ENCODE measurements around the gene PRDM1. TPM values are rescaled to one million over a fixed set of nuclear protein-coding genes. Genes with fewer than 3 reads are reported as not detected.

PRDM1 gene
- total and polyA plus RNA-seq, 10 donors: 2.2 to 63.7 (median 42.3) TPM

DNA sequence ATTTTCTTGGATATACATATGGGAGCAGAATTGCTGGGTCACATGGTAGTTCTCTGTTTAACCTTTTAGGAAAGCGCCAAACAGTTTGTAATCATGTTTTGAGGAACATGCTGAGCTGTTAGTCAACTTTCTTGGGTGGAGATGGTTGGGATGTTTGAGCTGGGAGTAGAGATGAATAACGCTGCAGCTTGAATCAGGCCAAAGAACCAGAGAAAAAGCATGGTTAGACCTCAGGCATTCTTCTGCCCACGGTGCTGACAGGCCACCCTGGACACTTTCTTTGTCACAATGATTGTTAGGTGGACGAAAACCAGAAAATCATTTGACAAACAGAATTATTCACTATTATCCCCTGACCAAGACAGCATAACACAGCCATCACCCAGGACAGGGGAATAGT lies 66.8 kb downstream of the PRDM1 start:
- 88 to 92% (median 88%) methylated on average over 4 of the region's 4 CpGs for WGBS, 5 donors

DNA sequence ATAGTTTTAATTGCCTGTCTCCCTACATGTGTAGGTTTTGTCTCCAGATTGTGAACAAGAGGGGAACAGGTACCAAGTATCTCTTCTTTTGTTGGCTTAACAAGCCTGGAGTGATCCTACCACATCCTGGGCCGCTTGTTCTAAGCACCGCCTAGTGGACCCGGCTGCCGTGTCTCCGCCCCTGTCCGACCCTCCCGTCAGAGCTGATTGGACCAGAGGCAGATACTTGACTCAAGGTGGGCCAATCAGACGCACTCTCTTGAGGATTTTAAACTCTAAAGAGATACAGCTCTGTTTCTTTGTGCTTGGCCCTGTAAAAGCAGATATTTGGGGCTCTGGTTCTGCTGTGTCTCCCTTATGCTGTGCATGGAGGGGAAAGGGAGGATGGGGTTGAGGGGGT lies 68.2 kb downstream of the PRDM1 start:
- Histone ChIP-seq H3K36me3 (no peaks in the 10 kb centered on the region), H3K27ac (no peak overlapping the region), H3K27me3 (replicated peaks in 1 of 7) (no peaks in the 10 kb centered on the region), H3K4me1 (no peaks in the 10 kb centered on the region), H3K9me3 (no peaks in the 10 kb centered on the region), H3K4me3 (no peak overlapping the region)
- WGBS, 5 donors: 91 to 98% (median 95%) methylated on average over 8 of the region's 8 CpGs
- TF ChIP-seq POLR2AphosphoS5 (IDR thresholded peaks at IDR 0.05) (no peak), POLR2A (IDR thresholded peaks at IDR 0.05) (no peak)
- TF ChIP-seq, protein P1, sequence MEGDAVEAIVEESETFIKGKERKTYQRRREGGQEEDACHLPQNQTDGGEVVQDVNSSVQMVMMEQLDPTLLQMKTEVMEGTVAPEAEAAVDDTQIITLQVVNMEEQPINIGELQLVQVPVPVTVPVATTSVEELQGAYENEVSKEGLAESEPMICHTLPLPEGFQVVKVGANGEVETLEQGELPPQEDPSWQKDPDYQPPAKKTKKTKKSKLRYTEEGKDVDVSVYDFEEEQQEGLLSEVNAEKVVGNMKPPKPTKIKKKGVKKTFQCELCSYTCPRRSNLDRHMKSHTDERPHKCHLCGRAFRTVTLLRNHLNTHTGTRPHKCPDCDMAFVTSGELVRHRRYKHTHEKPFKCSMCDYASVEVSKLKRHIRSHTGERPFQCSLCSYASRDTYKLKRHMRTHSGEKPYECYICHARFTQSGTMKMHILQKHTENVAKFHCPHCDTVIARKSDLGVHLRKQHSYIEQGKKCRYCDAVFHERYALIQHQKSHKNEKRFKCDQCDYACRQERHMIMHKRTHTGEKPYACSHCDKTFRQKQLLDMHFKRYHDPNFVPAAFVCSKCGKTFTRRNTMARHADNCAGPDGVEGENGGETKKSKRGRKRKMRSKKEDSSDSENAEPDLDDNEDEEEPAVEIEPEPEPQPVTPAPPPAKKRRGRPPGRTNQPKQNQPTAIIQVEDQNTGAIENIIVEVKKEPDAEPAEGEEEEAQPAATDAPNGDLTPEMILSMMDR (IDR thresholded peaks at IDR 0.05 in 8 of 11, conservative IDR thresholded peaks at IDR 0.05 in 3 of 11): no peak
- intact Hi-C loops (cut with DNase I; ENCODE audit: low total_unique reads): no loop called here
- DNase-seq: no peak

More for the DNA sequence above, 66.8 kb downstream of the PRDM1 start:
- no peaks in the 10 kb centered on the region for H3K9me3 ChIP-seq
- DNase-seq: no peak
- H3K36me3 ChIP-seq: no peaks in the 10 kb centered on the region
- TF ChIP-seq POLR2A (IDR thresholded peaks at IDR 0.05) (no peak), POLR2AphosphoS5 (IDR thresholded peaks at IDR 0.05) (no peak)
- TF ChIP-seq, protein P1 (IDR thresholded peaks at IDR 0.05 in 8 of 11, conservative IDR thresholded peaks at IDR 0.05 in 3 of 11): no peak
- no peaks in the 10 kb centered on the region for H3K27me3 ChIP-seq (replicated peaks in 1 of 7)
- H3K27ac ChIP-seq: no peak overlapping the region
- no peaks in the 10 kb centered on the region for H3K4me1 ChIP-seq
- intact Hi-C loops (cut with DNase I; ENCODE audit: low total_unique reads): no loop called here
- H3K4me3 ChIP-seq: no peak overlapping the region

DNA sequence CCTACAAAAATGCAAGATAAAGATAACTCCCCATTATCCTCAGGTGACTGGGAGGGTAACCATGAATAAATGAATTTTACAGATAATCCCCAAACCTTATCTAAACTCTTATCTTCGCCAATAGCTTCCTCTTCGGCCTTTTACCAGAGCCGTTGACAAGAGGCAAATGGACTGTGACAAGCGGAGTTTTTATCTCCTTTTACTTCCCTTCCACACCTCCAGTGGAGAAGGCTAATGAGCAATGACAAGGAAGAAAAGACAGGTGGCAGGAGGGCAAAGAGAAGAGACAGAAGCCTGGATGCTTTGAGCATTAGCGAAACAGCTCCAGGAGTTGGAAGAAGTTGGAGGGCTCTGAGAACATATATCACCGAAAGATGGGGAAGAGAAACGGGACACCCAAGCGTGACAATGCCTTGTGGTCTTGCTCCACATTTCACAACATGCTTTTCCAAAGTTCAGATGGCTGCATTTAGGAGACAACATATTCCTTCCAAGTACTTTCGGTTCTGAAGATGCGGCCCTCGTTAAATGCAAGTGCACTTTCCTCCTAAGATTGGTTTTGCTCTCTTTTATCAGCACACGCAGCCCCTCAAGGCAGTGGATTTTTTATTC lies 69.2 kb downstream of the PRDM1 start:
- intact Hi-C loops (cut with DNase I; ENCODE audit: low total_unique reads): no loop called here

DNA sequence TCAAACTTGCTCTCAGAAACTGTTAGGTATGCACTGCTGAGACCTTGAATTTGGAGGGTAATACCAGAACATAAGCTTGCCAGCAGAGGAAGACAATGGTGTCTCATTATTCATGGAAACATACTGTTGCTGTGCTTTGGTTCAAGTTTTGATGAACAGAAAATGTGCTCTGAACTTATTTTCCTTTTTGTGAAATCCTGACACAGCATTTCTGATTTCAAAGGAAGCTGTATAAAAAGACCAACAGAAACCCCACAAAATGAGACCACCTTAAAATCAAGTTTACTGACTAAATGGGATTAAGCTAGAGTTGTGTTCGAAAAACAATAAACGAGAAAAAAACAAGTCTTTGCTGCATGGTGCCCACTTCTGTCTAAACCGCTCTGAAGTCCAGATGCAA lies 70.3 kb downstream of the PRDM1 start:
- Histone ChIP-seq H3K27ac (no peak overlapping the region), H3K27me3 (replicated peaks in 1 of 7) (no peaks in the 10 kb centered on the region), H3K4me1 (no peaks in the 10 kb centered on the region), H3K9me3 (no peaks in the 10 kb centered on the region), H3K4me3 (no peak overlapping the region), H3K36me3 (no peaks in the 10 kb centered on the region)
- DNase-seq: no peak
- intact Hi-C loops (cut with DNase I; ENCODE audit: low total_unique reads): no loop called here
- 76 to 92% (median 89%) methylated on average over 3 of the region's 3 CpGs for WGBS, 5 donors
- TF ChIP-seq, protein P1 (IDR thresholded peaks at IDR 0.05 in 8 of 11, conservative IDR thresholded peaks at IDR 0.05 in 3 of 11): no peak
- TF ChIP-seq POLR2A (IDR thresholded peaks at IDR 0.05): no peak
- TF ChIP-seq POLR2AphosphoS5 (IDR thresholded peaks at IDR 0.05): no peak

More for the DNA sequence above, 69.2 kb downstream of the PRDM1 start:
- Histone ChIP-seq H3K4me1 (no peaks in the 10 kb centered on the region), H3K36me3 (no peaks in the 10 kb centered on the region), H3K27me3 (replicated peaks in 1 of 7) (no peaks in the 10 kb centered on the region), H3K4me3 (no peak overlapping the region), H3K27ac (no peak overlapping the region), H3K9me3 (no peaks in the 10 kb centered on the region)
- DNase-seq: no peak
- TF ChIP-seq POLR2AphosphoS5 (IDR thresholded peaks at IDR 0.05): no peak
- no peak for TF ChIP-seq POLR2A (IDR thresholded peaks at IDR 0.05)
- TF ChIP-seq, protein P1 (IDR thresholded peaks at IDR 0.05 in 8 of 11, conservative IDR thresholded peaks at IDR 0.05 in 3 of 11): no peak
- WGBS, 5 donors: 78 to 88% (median 81%) methylated on average over 12 of the region's 12 CpGs
